Activated CD8-positive, alpha-beta memory T cell treated with anti-CD3 and anti-CD28 coated beads for 24 hours (primary cell): ENCODE data around the gene FLNA.
"Not testable (repeated sequence)": the region's sequence is repeated elsewhere in the genome, so short reads cannot be mapped to it uniquely, and the experiment has no call there.

Source experiments
- DNase-seq: peaks from one replicate; pipeline ENCODE4 v3.0.0-alpha.2; 2020

FLNA gene

DNA sequence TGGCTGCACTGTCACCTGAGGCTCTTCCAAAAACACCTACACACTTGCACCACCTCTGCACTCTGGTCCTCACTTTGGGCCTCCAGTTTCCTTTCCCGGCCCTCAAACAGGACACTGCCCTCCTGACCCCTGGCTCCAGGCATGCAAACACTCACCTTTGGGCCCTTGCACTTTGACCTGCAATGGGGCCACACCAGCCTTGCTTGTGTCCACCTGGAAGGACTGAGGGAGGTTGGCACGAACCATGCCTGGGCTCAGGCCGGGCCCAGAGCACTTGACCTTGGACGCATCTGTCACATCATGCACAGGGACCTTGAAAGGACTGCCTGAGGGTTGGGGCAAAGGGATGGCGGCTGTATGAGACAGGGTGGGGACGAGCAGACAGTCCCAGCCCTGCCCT, 15.6 kb downstream of the FLNA start:
- no peak for DNase-seq

DNA sequence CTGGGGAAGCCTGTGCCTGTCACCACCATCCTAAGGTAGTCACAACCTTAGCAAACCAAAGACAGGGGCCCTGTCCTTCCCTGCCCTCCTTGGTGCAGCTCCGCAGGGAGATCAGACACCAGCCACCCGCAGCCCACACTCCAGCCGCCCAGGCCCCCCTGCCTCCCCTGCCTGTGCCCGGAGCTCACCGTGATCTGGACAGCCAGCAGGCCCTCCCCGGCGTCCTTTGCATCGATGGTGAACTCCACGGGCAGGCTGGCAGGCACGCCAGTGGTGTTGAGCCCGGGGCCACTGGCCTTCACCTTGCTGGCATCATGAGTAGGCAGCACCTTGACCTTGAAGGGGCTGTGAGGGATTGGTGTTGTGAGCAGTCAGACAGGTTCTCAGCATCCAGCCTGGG, 16.4 kb downstream of the FLNA start:
- no peak for DNase-seq

DNA sequence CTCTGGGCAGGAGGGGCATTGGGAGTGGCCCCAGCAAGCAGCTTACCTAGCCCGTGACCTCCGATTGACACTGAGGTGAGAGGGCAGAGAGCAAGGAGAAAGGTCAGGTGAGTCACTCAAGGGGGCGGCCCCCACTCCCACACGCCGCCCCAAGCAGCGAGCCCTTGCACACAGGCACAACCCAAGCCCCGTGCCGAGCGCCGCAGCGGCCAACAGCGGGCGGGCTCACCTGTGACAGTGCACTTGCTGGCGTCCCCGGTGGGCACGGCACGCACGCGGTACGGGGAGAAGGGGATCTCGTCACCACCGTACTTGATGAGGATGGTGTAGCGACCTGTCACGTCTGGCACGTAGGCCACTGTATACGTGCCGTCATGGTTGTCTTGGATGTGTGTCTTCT, 17.2 kb downstream of the FLNA start:
- no peak for DNase-seq

DNA sequence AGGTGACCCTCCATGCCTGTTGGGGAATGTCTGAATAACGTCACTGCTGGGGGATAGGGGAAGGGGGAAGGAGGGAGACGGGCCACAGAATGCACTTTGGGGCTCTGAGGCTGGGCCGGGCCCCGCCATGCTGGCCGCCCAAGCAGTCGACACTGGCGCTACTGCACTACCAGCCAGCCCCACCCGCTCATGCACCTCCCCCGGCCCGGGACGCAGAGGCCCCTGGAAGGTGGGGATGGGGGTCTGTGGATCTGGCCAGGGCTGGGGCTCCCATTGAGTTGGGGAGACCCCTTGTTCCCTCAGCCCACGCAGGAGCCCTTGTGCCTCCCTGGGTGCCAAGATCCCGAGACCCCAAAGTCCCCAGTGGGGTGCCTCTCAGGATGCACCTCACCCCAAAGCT, 17.8 kb downstream of the FLNA start:
- DNase-seq: no peak

DNA sequence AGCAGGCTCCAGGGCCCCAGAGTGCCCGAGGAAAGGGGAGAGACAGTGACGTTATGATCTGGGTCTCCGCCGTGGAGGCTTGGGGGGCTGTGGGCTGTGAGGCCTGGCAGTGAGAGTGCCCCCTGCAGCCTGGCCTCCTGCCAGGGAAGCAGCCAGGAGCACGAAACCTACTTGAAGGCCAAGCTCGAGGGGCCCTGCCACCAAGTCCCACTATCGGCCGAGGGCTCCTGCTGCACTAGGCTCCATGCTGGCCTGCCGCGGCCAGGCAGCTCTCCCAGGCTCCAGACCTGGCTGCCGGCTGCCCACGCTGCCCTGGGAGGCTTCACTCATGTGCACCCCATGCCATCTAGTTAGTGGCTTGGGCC, 18.7 kb downstream of the FLNA start:
- no peak for DNase-seq

DNA sequence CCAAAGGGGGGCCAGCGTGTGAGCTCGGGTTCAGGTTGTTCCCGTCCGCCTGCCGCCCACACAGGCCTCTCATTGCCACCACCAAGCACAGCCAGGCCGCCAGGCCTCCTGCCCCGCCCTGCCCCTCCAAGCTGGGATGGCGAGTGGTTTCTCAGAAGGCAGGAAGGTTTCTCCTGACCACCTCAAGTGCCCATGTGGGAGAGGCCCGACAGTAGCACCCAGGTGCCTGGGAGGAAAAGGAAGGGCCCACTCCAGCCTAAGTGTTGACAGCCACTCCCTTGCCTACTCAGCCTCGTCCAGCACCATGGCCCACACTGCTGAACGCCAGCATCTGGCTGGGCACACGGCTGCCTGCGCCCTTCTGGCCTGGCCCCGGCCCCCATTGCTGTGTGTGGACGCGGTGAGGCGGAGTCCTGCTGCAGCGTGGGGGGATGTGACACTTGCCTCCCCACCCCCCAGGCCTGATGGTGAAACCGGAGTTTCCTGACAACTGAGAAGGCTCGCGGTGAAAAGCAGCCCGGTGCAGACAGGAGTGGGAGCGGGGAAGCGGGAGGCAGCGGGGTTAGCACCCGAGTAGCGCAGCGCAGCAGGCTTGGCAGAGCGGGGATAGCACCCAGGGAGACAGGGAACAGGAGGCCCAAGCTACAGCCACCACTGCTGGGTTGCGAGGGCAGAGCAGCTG, 19.2 kb downstream of the FLNA start:
- no peak for DNase-seq

DNA sequence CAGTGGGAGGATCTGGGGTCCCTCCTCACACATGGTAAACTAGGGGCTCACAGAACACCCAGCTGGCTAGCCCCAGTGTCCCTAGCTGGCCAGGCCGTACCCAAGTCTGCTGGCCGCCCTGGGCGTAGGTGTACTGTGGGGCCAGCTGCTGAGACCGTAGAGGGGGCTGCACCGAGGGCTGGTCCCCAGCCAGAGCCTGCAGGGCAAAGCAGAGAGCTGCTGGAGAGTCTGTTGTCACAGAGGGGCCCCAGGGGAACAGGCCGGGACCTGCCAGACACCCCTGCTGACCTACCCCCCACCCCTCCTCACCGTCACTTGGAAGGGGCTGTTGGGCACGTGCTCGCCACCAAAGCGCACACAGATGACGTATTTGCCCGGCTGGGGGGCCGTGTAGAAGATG, 19.9 kb downstream of the FLNA start:
- no peak for DNase-seq

DNA sequence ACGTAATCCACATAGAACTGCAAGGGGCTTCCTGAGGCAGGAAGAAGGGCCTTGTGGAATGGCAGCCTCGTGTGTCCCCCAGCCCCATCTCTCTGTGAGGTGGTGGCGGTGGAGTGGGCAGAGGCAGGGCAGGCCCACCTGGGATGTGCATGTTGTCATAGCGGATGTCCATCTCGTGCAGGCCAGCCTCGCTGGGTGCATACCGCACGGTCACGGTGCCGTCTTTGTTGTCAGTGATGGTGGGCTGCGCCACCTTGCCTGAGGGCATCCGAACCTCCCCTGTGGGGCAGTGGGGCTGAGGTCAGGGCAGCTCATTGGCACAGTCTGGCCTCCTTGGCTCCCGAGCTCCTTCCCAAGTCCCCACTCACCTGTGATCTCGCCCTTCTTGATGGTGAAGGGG, 20.4 kb downstream of the FLNA start:
- DNase-seq: no peak

DNA sequence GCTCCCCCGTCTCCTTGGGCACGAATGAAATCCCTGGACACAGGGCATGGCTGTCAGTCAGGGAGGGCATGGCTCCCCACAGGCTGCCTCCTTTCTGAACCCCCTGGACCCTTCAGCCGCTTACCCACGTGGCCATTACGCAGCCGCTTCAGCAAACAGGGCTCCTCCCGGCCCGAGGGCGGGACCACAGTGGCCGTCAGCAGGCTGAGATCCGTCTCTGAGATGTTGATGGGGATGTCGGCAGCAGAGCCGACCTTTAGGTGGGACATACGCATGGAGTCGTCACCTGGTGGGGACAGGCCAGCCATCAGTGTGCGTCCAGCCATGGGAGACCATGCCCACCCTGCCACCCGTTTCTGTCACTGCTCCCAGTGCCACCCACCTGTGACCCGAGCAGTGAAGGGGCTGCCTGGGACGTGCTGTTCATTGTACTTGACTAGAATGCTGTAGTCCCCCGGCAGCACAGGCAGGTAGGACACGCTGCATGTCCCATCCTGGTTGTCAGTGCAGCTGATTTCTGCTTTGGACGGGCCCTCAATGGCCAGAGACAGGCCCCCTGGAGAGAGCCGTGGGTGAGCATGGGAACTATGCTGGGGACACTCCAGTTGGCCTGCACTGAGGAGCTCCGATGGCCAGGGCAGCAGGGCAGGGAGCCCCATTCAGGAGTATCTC, 21.1 kb downstream of the FLNA start:
- DNase-seq: no peak

DNA sequence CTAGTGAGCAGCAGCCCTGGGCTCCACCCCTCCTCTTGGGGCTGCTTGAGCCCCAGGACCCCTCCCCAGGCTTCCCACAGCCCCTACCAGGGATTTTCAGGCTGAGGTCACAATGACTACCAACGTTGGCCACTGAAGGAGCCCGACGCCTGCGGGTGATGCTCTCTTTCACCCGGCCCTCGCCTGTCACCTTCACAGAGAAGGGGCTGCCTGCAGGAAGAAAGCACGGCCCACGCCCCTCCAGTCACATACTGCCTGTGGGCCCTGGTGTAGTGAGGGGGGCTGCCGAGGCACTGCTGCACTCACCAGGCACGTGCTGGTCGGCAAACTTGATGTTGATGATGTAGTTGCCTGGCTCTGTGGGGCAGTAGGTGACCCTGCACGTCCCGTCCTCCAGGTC, 22.0 kb downstream of the FLNA start:
- no peak for DNase-seq

DNA sequence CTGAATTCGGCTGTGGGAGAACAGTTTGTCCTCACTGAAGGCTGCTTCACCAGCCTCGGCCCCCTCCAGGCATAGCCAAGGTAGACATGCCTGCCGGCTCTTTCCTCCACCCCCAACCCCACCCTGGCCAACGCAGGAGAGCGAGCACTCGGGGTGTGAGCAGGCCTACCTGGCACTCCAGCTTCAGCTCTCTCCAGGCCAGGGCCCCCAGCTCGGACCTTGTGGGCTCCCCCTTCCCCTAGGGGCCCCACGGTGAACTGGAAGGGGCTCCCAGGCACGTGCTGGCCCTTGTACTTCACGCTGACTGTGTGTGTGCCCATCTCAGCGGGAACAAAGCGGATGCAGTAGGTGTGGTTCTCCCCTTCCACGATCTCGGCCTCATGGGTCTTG, 22.4 kb downstream of the FLNA start:
- DNase-seq: no peak

DNA sequence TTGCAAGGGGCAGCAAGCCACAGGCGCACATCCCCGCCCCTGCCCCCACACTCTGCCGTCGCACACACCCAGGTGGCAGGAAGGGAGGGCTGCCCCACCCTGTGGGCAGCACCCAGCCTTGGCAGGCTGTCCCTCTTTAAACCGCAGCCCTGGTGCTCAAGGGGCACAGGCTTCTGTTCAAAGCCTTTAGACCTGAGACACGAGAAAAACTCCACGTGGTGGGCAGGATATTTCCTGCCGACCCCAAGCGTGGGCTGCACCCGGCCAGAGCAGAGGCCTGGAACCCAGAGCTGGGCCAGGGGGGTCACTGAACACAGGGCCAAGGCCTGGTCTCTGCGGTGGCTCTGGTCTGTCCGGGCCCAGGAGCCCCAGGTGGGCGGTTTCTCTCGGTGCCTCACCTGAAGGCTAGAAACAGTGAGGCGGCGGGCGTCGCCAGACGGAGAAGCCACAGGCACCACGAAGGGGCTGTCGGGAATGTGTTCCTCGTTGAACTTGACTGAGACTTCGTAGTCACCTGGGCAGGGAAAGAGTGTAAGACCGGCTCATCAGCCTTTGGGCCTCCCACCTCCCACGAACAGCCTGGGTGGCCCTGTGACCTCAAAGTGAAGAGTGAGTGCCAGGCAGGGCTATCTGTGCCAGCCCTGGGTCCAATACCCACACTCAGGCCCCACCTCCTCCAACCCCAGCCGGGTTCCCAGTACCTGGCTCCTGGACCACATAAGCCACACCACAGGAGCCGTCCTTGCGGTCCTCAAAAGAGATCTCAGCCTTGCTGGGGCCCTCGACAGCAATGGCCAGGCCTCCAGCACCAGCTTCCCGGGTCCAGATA, 23.0 kb downstream of the FLNA start:
- peak; percentile 70 for DNase-seq

DNA sequence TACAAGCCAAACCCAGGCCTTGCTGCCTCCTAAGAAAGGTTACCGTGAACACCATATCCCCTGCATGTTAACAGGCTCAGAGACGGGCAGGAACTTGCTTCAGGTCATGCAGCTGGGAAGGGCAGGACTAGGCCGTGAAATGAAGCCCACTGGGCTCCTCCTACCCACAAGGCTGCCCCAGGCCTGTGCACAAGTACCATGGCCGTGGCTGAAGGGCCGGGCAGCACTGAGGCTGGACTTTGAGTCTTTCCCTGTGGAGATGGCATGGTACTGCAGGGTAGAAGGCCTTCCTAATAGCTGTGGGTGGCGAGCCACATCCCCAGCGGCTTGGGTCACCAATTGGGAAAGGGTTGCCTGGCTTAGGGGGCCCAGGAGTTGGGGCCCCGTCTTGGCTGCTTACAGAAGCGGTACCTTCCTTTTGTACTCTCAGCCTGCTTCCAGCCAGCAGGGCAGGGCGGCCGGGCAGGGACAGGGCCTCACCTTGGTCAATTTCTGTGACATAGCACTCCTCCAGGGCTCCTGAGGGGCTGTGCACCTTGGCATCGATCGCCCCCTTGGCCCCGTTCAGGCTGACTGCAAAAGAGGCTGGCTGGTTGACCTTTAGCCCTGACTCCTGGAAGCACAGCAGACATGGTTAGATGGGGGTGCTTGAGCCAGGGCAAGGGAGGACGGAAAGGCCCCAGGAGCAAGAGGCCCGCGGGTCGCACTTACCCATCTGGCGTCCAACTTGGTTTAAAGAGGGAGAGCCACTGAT, 23.8 kb downstream of the FLNA start:
- DNase-seq: no peak

DNA sequence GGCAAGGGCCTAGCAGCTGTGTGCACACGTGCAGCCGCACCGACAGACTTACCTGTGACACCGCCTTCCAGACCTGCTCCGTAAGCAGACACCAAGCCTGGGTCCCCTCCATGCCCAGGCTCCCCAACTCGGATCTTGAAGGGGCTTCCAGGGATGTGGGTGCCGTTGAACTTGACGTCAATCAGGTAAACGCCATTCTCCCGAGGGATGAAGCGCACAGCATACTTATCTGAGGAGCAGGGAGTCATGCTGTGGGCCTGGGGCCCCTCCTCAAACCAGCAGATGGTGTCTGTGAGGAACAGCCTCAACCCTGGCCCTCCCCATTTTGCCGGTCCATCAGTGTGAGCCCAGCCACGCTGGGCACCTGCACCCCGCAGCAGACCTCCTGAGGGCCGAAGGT, 24.5 kb downstream of the FLNA start:
- DNase-seq: no peak

DNA sequence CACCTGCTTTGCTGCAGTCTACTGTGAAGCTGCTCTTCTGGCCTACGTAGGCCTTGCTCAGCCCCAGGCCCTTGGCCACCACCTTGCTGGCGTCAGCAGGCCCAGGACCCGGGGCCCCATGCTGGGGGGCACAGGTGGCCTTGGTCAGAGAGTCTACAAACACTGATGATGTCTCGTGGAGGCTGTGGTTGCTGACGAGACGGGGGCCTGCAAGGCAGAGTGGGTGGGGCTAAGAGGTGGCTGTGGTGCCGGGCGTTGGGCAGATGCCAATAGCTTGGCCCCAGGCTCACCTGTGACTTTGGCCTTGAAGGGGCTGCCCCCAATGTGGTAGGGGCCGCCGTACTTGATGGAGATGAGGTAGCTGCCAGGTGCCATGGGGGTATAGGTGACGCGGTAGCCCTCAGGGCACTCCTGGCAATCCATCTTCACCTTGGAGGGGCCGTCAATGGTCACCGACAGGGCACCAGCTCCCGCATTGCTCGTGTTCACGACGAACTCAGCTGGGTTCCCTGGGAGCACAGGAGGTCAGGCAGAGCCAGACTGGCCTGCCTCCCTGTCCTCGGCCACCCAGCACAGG, 25.0 kb downstream of the FLNA start:
- no peak for DNase-seq

DNA sequence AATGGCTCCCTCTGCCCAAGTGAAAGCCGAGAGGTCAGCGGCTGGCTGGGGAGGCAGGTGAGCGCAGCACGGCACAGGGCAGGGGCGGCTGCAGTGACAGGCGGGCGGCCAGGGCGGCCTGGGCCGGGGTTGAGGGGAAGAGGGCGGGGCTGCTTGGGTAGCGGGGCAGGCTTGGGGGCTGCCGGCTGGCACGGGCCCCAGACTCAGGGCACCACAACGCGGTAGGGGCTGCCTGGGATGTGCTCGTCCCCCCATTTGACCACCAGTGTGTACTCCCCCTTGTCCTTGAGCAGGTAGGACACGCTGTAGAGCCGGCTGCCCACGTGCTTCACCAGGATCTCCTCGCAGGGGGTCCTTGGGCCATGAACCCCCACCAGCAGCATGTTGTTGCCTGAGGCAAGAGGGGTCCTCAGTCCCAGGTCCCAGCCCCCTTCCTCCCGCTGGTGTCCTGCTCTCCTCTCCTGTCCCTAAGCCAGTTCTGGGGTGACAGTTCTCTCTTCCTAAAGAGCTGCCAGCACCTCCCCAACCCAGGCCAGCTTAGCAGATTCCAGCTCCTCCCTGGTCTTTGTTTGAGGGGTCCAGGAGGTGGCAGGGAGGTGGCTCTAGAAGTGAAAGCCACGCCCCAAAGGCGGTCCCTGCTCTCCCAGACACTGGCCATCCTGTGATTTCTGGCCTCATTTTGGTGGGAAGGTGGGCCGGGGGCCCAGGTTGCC, 25.6 kb downstream of the FLNA start:
- no peak for DNase-seq

DNA sequence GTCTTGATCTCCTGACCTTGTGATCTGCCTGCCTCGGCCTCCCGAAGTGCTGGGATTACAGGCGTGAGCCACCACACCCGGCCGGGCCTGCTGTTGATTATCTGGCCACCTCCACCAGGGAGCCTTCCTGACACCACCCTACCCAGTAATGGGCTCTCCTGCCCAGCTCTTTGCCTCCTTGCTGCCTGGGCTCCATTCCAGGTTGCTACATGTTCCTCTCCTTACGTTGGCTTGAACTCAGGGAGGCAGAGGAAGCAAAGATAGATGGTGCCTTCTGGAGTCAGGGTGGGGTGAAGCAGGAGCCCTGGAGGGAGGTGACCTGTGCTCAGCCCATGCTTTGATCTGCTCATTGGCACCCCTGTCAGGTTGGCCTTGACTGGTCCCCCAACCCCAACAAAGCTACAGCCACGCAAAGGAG, 26.3 kb downstream of the FLNA start:
- no peak for DNase-seq

DNA sequence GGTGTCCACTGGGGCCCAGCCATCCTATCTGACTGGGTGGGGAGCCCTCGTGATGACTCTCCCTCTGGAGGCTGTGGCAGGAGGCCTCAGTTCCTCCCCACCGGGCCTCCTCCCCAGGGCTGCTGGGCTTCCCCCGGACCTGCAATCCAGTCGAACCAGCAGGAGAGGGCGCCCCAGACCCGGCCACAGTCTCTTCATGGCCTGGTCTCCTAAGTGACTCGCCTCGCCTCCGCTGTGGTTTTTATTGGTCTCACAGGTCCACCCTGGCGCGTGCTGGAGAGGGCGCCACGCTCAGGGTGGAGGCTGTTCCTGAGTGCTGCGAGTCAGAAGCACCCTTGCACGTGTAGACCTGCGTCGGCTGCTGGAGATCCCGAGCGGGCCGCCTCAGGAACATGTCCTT, 30.8 kb downstream of the FLNA start:
- not testable (repeated sequence) for DNase-seq

DNA sequence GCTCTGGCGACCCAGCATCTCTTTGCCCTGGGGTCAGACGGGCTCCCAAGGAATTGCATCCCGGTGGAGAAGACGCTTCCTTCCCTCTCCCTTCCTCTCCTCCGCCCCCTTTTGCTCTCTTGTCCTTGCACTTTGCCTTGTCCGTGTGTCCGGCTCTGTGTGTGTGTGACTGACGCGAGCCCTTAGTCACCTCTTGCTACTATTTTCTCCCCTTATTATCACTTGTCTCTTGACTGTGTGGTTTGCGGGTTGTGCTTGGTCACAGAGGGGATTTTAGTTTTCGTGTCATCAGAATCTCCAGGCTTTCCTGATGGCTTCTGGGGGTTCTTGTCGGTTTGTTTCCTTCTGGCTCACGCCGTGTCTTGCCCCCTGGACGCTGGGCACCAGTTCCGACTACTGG, 31.4 kb downstream of the FLNA start:
- DNase-seq: not testable (repeated sequence)

DNA sequence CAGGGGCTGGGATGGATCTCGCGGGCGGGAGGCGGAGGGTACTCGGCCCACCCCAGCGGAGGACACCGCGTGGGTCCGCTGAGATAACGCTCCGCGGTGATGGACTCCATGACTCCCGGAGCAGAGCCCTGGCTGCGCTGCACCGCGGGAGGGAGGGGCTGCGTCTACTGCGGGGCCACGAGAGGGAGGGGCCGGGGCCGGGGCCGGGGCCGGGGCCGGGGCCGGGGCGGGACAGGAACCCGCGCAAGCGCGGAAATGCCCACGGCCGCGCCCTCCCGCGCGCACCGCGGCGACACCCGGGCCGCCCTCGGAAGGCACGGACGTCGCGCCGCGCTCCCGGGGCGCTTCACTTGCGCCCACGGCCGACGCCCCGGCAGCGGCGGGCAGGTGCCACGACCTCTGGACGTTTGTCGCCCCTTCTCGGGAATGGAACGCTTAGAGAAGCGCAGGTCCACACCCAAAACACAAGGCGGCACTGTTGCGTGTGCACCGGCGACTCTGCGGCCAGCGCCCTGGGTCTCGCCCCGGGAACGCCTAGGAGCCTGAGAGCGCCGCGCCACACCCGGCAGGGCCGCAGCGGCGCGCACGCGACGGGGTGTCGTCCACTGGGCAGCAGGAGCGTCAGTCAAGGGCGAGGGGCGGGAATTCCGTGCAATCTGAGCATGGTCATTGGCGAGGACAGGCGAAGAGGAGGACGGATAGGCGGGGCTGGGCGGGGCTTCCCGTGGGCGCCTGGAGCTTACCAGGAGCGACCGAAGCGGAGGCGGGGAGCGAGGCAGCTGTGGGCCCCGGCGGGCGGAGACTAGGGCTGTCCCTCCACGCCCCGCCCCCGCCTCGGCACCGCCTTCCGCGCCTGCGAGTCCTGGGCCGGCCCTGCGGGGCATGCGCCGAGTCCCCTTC, 32.8 kb downstream of the FLNA start:
- not testable (repeated sequence) for DNase-seq

DNA sequence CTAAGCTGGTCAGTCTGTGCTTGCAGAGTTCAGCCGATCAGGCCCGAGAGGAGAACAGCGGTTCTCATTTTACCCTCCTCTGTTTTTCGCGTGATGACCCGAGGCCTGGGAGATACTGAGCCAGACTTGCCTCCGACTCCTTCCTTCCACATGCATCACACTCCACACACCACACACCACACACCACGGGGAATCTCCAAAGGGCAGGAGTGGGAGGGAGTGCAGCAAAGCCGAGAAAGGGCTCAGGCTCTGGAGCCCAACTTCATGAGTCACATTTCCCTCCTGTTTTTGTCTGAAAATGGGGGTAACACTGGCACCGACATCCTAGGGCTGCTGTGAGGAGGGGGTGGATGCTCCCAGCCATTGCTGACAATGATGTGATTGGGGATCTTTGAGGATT, 39.9 kb downstream of the FLNA start:
- DNase-seq: no peak
